ENCODE measurements around the gene MGAT4B. TPM values are rescaled to one million over a fixed set of nuclear protein-coding genes. Genes with fewer than 3 reads are reported as not detected.

Gene MGAT4B
- total and polyA plus RNA-seq, 2 of the 13 experiments (the other 11 are each of a cell fraction or from before 2014, with no cell fraction given) = 93.5 to 130 TPM

DNA sequence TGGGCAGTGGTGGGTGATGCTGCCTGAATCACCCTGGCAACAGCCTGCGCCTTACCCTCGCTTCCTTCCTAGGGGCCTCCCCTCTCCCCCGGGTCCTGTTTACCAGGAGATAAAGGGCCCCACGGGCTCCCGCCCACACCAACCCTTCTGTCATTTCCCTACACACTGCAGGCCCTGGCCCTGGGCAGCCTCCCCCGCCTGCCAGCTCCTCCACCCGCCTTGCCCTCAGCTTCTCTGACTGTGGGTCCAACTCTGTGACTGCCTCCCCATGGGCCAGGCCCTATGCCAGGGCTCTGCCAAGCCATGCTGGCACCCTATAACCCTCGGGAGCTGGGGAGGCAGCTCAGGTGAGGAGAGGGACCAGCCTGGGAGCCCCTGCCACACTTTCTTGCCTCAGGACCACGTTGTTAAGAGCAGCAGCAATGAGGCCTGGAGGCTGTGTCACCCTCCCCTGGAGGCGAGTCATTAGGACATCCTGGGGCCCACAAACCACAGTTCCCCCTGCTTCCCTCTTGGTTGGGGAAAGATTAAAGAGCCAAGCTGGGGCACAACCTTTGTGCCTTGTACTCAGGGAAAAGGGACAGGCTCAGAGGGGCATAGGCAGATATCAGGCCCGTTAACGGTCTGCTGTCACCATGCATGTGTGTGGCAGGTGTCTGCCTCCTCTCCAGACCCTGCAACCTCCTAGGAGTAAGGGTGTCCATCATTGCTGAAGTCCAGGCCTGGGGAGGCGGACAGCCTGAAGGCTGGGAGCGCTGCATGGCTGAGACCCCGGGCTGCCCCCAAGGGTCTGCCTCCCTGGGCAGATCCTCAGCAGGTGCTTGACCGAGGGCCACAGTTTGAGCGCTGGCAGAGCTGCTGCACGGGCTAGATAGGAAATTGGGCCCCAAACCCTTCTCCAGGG, 2.8 kb downstream of the MGAT4B start (continued):
- TF ChIP-seq, protein P1, sequence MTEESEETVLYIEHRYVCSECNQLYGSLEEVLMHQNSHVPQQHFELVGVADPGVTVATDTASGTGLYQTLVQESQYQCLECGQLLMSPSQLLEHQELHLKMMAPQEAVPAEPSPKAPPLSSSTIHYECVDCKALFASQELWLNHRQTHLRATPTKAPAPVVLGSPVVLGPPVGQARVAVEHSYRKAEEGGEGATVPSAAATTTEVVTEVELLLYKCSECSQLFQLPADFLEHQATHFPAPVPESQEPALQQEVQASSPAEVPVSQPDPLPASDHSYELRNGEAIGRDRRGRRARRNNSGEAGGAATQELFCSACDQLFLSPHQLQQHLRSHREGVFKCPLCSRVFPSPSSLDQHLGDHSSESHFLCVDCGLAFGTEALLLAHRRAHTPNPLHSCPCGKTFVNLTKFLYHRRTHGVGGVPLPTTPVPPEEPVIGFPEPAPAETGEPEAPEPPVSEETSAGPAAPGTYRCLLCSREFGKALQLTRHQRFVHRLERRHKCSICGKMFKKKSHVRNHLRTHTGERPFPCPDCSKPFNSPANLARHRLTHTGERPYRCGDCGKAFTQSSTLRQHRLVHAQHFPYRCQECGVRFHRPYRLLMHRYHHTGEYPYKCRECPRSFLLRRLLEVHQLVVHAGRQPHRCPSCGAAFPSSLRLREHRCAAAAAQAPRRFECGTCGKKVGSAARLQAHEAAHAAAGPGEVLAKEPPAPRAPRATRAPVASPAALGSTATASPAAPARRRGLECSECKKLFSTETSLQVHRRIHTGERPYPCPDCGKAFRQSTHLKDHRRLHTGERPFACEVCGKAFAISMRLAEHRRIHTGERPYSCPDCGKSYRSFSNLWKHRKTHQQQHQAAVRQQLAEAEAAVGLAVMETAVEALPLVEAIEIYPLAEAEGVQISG (CRISPR knock-in tag; IDR thresholded peaks at IDR 0.05) = peak; percentile 21; the same call in 1 of the 2 replicates
- TF ChIP-seq, protein P2, sequence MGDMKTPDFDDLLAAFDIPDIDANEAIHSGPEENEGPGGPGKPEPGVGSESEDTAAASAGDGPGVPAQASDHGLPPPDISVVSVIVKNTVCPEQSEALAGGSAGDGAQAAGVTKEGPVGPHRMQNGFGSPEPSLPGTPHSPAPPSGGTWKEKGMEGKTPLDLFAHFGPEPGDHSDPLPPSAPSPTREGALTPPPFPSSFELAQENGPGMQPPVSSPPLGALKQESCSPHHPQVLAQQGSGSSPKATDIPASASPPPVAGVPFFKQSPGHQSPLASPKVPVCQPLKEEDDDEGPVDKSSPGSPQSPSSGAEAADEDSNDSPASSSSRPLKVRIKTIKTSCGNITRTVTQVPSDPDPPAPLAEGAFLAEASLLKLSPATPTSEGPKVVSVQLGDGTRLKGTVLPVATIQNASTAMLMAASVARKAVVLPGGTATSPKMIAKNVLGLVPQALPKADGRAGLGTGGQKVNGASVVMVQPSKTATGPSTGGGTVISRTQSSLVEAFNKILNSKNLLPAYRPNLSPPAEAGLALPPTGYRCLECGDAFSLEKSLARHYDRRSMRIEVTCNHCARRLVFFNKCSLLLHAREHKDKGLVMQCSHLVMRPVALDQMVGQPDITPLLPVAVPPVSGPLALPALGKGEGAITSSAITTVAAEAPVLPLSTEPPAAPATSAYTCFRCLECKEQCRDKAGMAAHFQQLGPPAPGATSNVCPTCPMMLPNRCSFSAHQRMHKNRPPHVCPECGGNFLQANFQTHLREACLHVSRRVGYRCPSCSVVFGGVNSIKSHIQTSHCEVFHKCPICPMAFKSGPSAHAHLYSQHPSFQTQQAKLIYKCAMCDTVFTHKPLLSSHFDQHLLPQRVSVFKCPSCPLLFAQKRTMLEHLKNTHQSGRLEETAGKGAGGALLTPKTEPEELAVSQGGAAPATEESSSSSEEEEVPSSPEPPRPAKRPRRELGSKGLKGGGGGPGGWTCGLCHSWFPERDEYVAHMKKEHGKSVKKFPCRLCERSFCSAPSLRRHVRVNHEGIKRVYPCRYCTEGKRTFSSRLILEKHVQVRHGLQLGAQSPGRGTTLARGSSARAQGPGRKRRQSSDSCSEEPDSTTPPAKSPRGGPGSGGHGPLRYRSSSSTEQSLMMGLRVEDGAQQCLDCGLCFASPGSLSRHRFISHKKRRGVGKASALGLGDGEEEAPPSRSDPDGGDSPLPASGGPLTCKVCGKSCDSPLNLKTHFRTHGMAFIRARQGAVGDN (CRISPR knock-in tag; IDR thresholded peaks at IDR 0.05) = peak; percentile 65
- 0 out of 2 replicates have a peak, but pooled peaks have one; percentile 22 for TF ChIP-seq ZNF274 (CRISPR knock-in tag; IDR thresholded peaks at IDR 0.05)
- peak; percentile 28; the same call in 1 of the 2 replicates for TF ChIP-seq HDAC1 (CRISPR knock-in tag; IDR thresholded peaks at IDR 0.05)
- TF ChIP-seq, protein P3, sequence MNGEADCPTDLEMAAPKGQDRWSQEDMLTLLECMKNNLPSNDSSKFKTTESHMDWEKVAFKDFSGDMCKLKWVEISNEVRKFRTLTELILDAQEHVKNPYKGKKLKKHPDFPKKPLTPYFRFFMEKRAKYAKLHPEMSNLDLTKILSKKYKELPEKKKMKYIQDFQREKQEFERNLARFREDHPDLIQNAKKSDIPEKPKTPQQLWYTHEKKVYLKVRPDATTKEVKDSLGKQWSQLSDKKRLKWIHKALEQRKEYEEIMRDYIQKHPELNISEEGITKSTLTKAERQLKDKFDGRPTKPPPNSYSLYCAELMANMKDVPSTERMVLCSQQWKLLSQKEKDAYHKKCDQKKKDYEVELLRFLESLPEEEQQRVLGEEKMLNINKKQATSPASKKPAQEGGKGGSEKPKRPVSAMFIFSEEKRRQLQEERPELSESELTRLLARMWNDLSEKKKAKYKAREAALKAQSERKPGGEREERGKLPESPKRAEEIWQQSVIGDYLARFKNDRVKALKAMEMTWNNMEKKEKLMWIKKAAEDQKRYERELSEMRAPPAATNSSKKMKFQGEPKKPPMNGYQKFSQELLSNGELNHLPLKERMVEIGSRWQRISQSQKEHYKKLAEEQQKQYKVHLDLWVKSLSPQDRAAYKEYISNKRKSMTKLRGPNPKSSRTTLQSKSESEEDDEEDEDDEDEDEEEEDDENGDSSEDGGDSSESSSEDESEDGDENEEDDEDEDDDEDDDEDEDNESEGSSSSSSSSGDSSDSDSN (CRISPR knock-in tag; IDR thresholded peaks at IDR 0.05) = 0 out of 2 replicates have a peak, but pooled peaks have one; percentile 32
- peak; percentile 63; the same call in 1 of the 2 replicates for TF ChIP-seq SP5 (CRISPR knock-in tag; IDR thresholded peaks at IDR 0.05; ENCODE audit: borderline replicate concordance, low read depth)
- no peak for TF ChIP-seq ZNF556 (CRISPR knock-in tag; IDR thresholded peaks at IDR 0.05; ENCODE audit: borderline replicate concordance)
- 0 out of 2 replicates have a peak, but pooled peaks have one; percentile 40 for TF ChIP-seq HNF4A (CRISPR knock-in tag; IDR thresholded peaks at IDR 0.05)
- TF ChIP-seq, protein P4, sequence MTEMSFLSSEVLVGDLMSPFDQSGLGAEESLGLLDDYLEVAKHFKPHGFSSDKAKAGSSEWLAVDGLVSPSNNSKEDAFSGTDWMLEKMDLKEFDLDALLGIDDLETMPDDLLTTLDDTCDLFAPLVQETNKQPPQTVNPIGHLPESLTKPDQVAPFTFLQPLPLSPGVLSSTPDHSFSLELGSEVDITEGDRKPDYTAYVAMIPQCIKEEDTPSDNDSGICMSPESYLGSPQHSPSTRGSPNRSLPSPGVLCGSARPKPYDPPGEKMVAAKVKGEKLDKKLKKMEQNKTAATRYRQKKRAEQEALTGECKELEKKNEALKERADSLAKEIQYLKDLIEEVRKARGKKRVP (CRISPR knock-in tag; IDR thresholded peaks at IDR 0.05) = 0 out of 4 replicates have a peak, but pooled peaks of 1 of the 2 experiments have one; percentile 16
- no peak for TF ChIP-seq ZNF234 (CRISPR knock-in tag; conservative IDR thresholded peaks at IDR 0.05)
- TF ChIP-seq, protein P5, sequence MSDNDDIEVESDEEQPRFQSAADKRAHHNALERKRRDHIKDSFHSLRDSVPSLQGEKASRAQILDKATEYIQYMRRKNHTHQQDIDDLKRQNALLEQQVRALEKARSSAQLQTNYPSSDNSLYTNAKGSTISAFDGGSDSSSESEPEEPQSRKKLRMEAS (IDR thresholded peaks at IDR 0.05) = 0 out of 2 replicates have a peak, but pooled peaks have one; percentile 25
- no peak for TF ChIP-seq FOXP1 (IDR thresholded peaks at IDR 0.05)
- TF ChIP-seq FOXP1 (CRISPR knock-in tag; IDR thresholded peaks at IDR 0.05) = peak; percentile 35; the same call in 1 of the 2 replicates
- TF ChIP-seq, protein P6, sequence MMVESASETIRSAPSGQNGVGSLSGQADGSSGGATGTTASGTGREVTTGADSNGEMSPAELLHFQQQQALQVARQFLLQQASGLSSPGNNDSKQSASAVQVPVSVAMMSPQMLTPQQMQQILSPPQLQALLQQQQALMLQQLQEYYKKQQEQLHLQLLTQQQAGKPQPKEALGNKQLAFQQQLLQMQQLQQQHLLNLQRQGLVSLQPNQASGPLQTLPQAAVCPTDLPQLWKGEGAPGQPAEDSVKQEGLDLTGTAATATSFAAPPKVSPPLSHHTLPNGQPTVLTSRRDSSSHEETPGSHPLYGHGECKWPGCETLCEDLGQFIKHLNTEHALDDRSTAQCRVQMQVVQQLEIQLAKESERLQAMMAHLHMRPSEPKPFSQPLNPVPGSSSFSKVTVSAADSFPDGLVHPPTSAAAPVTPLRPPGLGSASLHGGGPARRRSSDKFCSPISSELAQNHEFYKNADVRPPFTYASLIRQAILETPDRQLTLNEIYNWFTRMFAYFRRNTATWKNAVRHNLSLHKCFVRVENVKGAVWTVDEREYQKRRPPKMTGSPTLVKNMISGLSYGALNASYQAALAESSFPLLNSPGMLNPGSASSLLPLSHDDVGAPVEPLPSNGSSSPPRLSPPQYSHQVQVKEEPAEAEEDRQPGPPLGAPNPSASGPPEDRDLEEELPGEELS (CRISPR knock-in tag; IDR thresholded peaks at IDR 0.05) = peak; percentile 45; the same call in 1 of the 2 replicates
- TF ChIP-seq ZFX (CRISPR knock-in tag; IDR thresholded peaks at IDR 0.05; ENCODE audit: low read depth) = peak; percentile 32; the same call in 1 of the 2 replicates

Measured in HepG2 (cell line).